WTC11 (cell line): ENCODE results near the gene MSGN1.

Experiments used
- ATF1 ChIP-seq: sonication (generic); formaldehyde crosslinking; IDR thresholded peaks from 2 replicates; pipeline ENCODE4 v1.8.1; 2023; ENCODE audit warnings: mild to moderate bottlenecking, moderate library complexity, missing genetic modification reagents
- ATF2 ChIP-seq: sonication (generic); formaldehyde crosslinking; IDR thresholded peaks from 2 replicates; pipeline ENCODE4 v1.8.1; 2022; ENCODE audit warnings: low read depth, missing genetic modification reagents, borderline replicate concordance
- ESRRA ChIP-seq: sonication (generic); formaldehyde crosslinking; IDR thresholded peaks from 2 replicates; pipeline ENCODE4 v1.8.1; 2022; ENCODE audit warnings: mild to moderate bottlenecking, missing genetic modification reagents, borderline replicate concordance
- NR3C1 ChIP-seq: sonication (generic); formaldehyde crosslinking; conservative IDR thresholded peaks from 2 replicates; pipeline ENCODE4 v1.8.1; 2023; ENCODE audit warnings: low read depth, mild to moderate bottlenecking, missing genetic modification reagents
- SMAD4 ChIP-seq: sonication (generic); formaldehyde crosslinking; IDR thresholded peaks from 2 replicates; pipeline ENCODE4 v1.8.0; 2022; ENCODE audit warnings: mild to moderate bottlenecking, missing genetic modification reagents
- TEAD1 ChIP-seq: sonication (generic); formaldehyde crosslinking; IDR thresholded peaks from 2 replicates; pipeline ENCODE4 v1.8.0; 2022; ENCODE audit warnings: mild to moderate bottlenecking, missing genetic modification reagents
- ZNF263 ChIP-seq: sonication (generic); formaldehyde crosslinking; IDR thresholded peaks from 2 replicates; pipeline ENCODE4 v1.8.1; 2022; ENCODE audit warnings: low read depth, mild to moderate bottlenecking, moderate library complexity, missing genetic modification reagents
- TF ChIP-seq, protein P1 (sequence below): fragments of 200-600 bp; IDR thresholded peaks from 2 replicates; pipeline ENCODE4 v1.8.0; 2022; ENCODE audit warnings: antibody characterized with exemption
- TF ChIP-seq, protein P2 (sequence below): sonication (generic); formaldehyde crosslinking; IDR thresholded peaks from 2 replicates; pipeline ENCODE4 v1.8.0; 2022; ENCODE audit warnings: mild to moderate bottlenecking, missing genetic modification reagents
- TF ChIP-seq, protein P3 (sequence below): sonication (generic); formaldehyde crosslinking; IDR thresholded peaks from 2 replicates; pipeline ENCODE4 v1.8.0; 2023; ENCODE audit warnings: missing genetic modification reagents, mild to moderate bottlenecking, borderline replicate concordance

DNA sequence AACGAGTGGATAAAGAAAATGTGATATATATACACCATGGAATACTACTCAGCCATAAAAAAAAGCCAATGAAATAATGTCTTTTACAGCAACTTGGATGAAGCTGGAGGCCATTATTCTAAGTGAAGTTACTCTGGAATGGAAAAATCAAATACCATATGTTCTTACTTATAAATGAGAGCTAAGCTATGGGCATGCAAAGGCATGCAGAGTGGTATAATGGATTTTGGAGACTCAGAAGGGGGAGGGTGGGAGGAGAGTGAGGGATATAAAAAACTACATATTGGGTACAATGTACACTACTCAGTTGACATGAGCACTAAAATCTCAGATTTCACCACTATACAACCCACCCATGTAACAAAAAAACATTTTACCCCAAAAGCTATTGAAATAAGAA is 1.7 kb upstream of the MSGN1 start:
- TF ChIP-seq, protein P1, sequence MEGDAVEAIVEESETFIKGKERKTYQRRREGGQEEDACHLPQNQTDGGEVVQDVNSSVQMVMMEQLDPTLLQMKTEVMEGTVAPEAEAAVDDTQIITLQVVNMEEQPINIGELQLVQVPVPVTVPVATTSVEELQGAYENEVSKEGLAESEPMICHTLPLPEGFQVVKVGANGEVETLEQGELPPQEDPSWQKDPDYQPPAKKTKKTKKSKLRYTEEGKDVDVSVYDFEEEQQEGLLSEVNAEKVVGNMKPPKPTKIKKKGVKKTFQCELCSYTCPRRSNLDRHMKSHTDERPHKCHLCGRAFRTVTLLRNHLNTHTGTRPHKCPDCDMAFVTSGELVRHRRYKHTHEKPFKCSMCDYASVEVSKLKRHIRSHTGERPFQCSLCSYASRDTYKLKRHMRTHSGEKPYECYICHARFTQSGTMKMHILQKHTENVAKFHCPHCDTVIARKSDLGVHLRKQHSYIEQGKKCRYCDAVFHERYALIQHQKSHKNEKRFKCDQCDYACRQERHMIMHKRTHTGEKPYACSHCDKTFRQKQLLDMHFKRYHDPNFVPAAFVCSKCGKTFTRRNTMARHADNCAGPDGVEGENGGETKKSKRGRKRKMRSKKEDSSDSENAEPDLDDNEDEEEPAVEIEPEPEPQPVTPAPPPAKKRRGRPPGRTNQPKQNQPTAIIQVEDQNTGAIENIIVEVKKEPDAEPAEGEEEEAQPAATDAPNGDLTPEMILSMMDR = no peak
- TF ChIP-seq ESRRA (CRISPR knock-in tag) (no peak), SMAD4 (CRISPR knock-in tag) (no peak), NR3C1 (no peak), ZNF263 (CRISPR knock-in tag) (no peak), ATF2 (CRISPR knock-in tag) (no peak), TEAD1 (CRISPR knock-in tag) (no peak), ATF1 (CRISPR knock-in tag) (no peak)
- TF ChIP-seq, protein P2, sequence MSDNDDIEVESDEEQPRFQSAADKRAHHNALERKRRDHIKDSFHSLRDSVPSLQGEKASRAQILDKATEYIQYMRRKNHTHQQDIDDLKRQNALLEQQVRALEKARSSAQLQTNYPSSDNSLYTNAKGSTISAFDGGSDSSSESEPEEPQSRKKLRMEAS = no peak
- TF ChIP-seq, protein P3, sequence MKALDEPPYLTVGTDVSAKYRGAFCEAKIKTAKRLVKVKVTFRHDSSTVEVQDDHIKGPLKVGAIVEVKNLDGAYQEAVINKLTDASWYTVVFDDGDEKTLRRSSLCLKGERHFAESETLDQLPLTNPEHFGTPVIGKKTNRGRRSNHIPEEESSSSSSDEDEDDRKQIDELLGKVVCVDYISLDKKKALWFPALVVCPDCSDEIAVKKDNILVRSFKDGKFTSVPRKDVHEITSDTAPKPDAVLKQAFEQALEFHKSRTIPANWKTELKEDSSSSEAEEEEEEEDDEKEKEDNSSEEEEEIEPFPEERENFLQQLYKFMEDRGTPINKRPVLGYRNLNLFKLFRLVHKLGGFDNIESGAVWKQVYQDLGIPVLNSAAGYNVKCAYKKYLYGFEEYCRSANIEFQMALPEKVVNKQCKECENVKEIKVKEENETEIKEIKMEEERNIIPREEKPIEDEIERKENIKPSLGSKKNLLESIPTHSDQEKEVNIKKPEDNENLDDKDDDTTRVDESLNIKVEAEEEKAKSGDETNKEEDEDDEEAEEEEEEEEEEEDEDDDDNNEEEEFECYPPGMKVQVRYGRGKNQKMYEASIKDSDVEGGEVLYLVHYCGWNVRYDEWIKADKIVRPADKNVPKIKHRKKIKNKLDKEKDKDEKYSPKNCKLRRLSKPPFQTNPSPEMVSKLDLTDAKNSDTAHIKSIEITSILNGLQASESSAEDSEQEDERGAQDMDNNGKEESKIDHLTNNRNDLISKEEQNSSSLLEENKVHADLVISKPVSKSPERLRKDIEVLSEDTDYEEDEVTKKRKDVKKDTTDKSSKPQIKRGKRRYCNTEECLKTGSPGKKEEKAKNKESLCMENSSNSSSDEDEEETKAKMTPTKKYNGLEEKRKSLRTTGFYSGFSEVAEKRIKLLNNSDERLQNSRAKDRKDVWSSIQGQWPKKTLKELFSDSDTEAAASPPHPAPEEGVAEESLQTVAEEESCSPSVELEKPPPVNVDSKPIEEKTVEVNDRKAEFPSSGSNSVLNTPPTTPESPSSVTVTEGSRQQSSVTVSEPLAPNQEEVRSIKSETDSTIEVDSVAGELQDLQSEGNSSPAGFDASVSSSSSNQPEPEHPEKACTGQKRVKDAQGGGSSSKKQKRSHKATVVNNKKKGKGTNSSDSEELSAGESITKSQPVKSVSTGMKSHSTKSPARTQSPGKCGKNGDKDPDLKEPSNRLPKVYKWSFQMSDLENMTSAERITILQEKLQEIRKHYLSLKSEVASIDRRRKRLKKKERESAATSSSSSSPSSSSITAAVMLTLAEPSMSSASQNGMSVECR (CRISPR knock-in tag) = no peak
